ENCODE measurements around the gene GOT1.

Gene GOT1

DNA sequence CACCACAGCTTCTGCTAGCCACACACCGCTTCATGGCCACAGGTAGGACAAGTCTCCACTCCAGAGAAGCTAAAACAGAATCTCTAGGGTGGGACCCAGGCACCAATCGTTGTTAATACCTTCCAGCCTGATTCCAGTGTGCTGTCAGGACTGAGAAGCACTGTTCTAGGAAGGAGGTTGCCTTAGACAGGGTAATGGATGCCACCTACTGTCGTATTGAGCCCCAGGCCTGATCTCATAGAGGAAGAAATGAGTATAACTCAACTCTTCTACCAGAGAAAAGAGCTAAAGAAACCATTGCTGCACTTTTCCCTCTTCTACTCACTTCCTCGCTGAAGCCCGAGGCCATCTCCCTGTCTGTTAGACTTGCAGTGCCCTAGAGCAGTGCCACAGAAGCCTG lies 69.5 kb downstream of the GOT1 start:
- DNase-seq: no peak

GRCh38 chr10:99358101-99358500 lies 72.3 kb downstream of the GOT1 start:
- DNase-seq: no peak

DNA sequence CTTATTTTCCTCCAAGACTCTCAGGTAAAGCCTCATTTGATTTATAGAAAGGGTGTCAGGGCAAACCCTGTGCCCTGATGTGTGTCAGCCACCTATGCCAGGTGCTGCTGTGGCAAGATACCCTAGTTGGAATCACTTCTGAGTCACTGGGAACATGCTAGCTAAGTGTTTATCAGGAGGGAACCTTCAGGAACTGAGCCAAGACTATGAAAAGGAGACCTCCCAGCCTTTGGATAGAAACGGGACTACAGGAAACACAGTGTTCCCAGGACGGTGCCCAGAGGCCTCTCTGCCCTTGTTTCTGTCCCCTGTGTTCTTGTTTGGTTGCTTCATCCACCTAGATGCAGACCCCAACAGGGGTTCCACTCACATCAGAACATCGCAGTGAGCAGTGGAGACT lies 72.7 kb downstream of the GOT1 start:
- no peak for DNase-seq

DNA sequence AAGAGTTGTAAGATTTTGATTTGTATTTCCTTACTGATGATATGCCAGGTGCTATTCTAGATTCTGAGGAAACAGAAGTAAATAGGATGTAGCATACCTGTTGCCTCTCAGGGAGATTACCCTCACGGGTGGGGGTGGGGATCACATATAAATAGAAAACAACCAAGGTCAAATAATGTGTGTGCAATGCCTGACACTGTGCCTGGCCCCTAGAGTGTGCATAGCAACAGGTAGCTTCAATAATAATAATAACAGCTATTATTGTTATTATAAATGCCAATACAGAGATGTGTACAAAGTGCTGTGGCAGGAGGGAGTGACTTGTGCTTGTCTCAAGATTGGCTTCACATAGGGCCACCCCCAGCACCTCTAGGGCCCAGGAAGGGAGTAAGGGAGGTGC lies 77.2 kb downstream of the GOT1 start:
- no peak for DNase-seq

- DNase-seq: no peak
Measured at GRCh38 chr10:99347672-99348071, 82.8 kb downstream of the GOT1 start.

Data from amygdala (tissue), 56 donors.